GM21529 (cell line): Measurements from ENCODE around the gene CCS.
"Not testable (repeated sequence)": the region's sequence is repeated elsewhere in the genome, so short reads cannot be mapped to it uniquely, and the experiment has no call there.

Experiments used
- ATAC-seq: cut with Tn5 transposase; IDR thresholded peaks from one replicate; pipeline ENCODE4 v1.9.1; 2021; ENCODE audit not compliant: unreplicated experiment

CCS gene

DNA sequence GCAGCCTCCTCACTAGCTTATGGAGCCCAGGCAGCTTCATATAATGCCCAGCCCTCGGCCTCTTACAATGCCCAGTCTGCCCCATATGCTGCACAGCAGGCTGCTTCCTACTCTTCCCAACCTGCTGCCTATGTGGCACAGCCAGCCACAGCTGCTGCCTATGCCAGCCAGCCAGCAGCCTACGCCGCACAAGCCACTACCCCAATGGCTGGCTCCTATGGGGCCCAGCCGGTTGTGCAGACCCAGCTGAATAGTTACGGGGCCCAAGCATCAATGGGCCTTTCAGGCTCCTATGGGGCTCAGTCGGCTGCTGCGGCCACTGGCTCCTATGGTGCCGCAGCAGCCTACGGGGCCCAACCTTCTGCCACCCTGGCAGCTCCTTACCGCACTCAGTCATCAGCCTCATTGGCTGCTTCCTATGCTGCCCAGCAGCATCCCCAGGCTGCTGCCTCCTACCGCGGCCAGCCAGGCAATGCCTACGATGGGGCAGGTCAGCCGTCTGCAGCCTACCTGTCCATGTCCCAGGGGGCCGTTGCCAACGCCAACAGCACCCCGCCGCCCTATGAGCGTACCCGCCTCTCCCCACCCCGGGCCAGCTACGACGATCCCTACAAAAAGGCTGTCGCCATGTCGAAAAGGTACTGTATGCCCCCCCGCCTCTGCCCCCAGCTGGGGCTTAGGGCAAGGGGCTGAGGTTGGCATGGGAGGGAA, 32.2 kb downstream of the CCS start:
- ATAC-seq = no peak

- ATAC-seq = no peak
These were observed 32.8 kb downstream of the CCS start for GRCh38 chr11:66625752-66626149.

- no peak for ATAC-seq
These were observed 33.4 kb downstream of the CCS start for GRCh38 chr11:66626382-66626781.

- no peak for ATAC-seq
These were observed 33.9 kb downstream of the CCS start for GRCh38 chr11:66626926-66627325.

DNA sequence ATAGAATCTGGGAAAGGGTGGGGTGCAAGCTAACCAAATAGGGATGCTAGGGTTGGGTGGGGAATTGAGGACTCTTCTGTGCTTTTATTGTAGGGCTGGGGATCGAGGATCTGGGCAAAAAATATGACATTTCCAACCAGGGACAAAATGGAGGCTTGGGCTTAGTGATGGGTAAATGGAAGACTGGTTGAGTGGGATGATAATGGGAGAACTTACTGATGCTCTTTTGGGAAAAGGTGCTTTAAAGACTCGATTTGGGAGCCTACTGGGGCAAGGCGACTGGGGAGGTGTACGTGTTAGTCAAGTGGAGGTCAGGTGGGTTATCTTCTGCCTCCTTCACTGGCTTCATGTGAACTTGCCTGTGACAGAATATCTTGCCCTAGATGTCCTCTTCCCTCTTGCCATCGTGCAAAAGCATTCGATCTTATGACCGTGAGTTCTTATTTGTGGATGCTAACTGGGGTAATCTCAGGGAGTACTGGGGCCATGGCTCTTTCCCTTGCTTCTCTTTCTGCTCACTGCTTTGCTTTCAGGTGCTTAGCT, 35.1 kb downstream of the CCS start:
- no peak for ATAC-seq

DNA sequence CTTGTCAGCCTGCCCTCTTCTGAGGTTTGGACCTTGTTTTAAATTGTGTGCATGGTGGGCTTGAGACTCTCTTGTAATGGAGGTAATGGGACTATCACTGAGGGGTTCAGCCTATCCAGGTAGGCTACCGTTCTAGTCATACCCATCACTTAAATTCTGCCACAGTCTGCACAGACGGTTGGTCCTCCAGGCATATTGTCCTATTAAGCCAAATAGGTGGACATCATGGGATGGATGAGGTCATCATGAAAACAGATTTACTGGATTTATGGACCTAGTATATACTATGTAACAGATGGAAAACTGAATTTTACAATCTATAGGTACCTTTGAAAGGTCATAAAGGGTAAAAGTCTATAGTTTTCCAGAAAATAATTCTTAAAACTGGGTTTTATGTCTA, 36.4 kb downstream of the CCS start:
- ATAC-seq = no peak

- ATAC-seq = no peak
These were observed 38.9 kb downstream of the CCS start for GRCh38 chr11:66631883-66632282.

DNA sequence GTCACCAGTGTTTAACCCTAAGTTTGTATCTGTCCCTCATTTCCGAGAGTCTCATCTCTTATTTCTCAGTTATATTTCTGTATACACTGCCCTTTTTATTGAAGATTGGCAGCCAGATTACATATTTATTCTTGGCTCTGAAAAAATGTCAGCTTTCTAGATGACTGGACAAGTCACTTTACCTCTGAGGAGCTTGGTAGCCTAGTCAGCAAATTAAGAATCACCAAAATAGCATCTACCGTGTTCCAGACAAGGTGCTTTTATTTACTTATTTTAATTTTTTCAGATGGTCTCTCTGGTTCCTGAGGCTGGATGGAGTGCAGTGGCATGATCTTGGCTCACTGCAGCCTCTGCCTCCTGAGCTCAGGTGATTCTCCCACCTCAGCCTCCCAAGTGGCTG, 40.0 kb downstream of the CCS start:
- no peak for ATAC-seq

DNA sequence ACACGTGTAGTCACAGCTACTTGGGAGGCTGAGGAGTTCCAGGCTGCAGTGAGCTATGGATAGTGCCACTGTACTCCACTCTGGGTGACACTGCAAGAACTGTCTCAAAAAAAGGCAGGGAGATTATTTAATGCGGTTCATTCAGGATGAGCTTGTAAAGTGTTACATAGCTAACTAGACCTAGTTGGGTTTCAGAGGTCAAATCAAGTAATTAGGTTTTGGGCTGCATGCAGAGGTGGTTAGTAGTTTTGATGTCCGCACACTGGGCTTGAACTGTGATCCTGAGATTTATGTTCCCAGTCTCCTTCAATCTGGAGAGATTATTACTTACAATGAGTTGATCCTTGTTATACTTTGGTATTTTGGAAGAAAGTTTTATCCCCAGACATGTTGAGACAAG, 43.4 kb downstream of the CCS start:
- ATAC-seq = no peak

DNA sequence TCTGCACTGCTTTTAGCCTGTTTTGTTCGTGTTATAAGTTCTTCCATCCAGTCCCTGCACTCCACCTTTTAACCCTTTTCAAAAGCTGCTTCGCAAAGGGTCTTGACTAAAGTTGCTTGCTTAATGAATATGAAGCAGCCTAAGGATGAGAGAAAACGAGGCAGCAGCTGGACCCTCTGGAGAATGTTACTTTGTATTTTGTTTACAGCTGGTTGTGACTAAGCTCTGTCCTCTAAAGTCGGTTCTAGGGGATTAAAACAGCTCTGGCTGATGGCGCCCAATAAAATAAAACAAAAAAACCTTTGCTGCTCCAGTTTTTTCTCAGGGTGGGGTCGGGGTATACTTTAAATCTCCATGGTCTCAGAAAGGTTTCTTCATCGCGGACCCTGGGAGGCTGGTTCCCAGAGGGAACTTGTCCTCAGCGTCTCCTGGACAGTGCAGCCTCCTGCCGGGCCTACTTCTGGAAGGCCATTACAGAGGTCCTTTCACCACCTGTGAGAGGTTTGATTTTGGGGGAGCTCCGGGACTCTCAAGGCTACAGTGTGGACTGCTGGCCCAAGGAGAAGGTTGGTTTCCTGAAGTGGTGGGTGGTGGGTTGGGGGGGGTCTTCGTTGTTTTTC, 44.7 kb downstream of the CCS start:
- ATAC-seq = no peak

DNA sequence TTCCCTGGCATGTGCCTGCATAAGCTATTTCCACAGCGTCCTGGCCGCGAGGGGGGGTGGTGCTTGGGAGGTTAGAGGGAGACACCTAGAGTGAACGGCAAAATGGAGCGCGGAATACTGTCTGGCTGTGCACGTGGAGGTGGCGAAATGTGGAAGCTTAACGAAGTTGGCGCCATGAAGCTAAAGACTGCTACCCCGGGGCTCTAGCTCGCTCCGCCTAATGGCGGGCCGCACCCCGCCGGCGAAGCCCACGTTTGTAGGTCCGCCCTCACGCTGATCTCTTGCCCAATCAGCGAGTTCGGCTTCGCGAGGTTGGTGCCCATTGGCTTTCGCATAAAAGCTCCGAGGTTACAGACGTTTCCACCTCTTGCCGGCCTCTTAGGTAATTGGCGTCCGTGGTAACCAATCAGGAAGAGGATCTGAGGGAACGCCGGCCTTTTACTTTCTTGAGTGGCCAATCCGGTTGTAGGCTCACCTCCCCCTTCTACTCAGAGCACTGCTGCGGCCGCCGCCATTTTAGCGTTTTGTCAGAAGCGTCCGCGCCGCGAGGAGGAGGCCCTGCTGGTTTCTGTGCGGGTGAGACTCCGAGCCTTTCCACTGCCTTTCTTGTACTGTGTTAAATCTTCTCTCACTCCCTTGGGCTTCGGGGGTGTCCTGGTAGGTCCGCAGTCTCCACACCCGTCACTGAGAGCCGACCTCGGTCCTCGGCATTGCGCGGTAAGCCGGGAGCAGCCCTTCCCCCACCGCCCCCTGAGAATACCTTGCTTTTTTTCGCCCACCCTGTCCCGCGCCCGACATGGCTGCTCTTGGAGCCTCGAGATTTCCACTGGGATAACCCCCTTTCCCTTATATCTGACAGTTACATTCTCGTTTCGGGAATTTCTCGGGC, 45.4 kb downstream of the CCS start, which contains the start of gene RBM4:
Gene RBM4, plus strand, starts transcription at position 527 of the 889 bp plus-strand sequence. CDS start 1,009 bp downstream, outside the sequence.
- peak; percentile 93 for ATAC-seq

DNA sequence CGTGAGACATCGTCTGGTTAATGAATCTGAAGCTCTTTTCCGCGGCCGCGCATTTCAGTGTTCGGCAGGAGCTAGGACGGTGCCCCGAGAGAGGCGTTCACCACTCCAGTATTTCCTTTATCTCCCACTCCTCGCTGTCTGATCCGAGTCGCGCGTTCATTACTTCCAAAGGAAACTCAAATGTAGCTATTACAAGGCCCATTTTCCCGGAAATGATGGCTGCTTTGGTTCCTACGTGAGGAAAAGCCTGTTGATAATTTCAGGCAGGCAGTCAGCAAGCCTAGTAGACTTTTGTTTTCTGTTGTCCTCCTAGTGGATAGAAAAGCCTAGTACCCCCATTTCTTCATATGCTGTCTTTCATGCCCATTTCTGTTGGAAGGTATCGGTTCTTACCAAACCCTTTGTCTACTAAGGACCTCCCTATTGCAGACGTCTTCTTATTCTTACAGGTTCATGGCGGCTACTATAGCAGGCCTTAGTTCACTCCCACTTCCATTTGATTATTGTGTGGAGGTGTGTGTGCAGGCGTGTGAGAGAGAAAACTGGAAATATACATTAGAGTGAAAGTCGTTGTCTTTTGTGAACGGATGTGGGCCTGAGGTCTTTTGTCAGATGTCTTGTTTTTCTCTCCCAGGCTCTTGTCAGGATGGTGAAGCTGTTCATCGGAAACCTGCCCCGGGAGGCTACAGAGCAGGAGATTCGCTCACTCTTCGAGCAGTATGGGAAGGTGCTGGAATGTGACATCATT, 46.3 kb downstream of the CCS start:
- ATAC-seq = no peak

DNA sequence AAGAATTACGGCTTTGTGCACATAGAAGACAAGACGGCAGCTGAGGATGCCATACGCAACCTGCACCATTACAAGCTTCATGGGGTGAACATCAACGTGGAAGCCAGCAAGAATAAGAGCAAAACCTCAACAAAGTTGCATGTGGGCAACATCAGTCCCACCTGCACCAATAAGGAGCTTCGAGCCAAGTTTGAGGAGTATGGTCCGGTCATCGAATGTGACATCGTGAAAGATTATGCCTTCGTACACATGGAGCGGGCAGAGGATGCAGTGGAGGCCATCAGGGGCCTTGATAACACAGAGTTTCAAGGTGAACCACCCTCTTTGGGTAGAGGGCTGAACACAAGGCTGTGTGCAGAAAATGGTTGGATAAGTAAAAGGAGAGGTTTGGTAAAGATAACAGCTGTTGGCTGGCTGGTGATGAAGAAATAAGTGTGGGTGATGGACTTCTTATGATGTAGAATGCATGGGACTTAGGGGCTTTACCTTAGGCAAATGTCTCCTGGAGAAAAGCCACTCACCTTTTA, 46.9 kb downstream of the CCS start:
- not testable (repeated sequence) for ATAC-seq

DNA sequence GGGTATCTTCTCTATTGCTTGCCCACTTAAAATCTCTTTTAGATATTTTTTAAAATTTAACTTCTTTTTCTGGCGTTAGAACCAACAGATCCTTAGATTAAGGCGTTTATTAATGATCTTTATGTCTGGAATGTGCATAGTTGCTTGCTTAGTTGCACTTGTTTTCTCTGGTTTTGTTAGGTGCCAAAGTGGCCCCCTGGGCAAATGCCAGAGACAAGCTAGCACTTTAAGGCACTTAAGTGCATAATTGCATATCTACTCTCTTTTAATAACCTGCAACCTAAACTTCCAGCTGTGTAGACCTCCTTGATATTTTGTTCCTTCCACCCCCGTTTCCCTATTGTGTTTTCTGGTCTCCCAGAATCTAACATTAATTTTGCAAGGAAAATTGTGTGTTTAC, 48.8 kb downstream of the CCS start:
- ATAC-seq = no peak

GRCh38 chr11:66643745-66644437, 50.9 kb downstream of the CCS start:
- no peak for ATAC-seq

DNA sequence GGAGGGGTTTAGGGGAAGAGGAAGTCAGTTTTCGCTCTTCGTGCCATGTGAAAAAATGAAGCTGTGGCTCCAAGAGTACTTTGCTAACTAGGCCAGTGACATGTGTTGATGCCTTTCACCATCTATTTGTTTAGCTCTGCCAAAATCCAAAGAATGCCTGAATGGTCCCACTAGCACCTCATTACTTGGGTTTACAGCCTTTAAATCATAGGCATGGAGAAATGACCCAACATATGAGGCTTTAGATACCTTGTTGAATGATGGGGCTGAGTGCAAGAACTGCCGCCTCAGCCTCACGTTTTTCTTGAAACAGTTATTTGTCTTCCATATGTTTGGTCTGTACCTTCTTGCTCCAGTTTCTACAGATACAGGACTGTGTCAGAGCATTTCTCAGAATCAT, 53.8 kb downstream of the CCS start:
- ATAC-seq = no peak

- no peak for ATAC-seq
These were observed 56.9 kb downstream of the CCS start for GRCh38 chr11:66649903-66650302.

DNA sequence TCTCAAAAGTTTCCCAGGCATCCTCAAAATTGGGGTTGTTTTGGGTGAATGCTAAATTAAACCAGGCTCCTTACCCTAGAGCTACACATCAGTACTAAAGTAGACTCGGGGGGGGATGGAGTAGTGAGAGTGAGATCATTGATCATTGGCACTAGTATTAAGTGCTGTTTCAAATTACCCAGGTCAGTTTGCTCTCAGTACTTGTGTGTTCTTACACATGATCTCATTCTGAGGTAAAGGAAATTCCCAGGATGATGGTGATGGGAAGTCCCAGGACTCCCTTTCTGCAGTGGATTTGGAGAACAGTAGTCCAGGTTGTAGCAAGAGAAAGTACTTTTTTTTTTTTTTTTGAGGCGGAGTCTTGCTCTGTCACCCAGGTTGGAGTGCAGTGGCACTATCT, 58.0 kb downstream of the CCS start:
- ATAC-seq = no peak

DNA sequence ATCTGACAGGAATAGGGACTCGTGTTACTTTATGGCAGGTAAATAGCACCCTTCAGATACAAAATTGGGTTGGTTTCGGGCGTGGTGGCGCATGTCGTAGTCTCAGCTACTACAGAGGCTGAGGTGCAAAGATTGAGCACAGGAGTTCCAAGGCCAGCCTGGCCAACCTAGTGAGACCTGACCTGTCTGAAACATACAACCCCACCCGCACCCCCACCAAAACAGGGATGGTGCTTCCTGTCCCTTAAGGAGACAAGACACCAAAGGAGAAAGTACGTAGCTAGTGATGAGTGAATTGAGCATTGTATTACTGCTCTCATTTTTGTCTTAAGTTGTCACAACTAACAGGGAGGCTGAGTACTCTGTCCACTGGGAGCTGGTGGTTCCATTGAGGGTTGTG, 59.7 kb downstream of the CCS start:
- ATAC-seq = no peak

- no peak for ATAC-seq
These were observed 60.1 kb downstream of the CCS start for GRCh38 chr11:66653123-66653522.
